A549 (cell line): ENCODE measurements around the gene PRAMEF18.

Experiments
- CTCF ChIP-seq: fragments of >200 bp; sonication (Bioruptor Twin); formaldehyde crosslinking; IDR thresholded peaks from 3 replicates; pipeline ENCODE4 v1.5.1; 2016
- ESRRA ChIP-seq: fragments of 150-350 bp; IDR thresholded peaks from 2 replicates; pipeline ENCODE4 v1.6.1; 2014; ENCODE audit warnings: mild to moderate bottlenecking, low read length, borderline replicate concordance
- NFE2L2 ChIP-seq: fragments of 150-350 bp; conservative IDR thresholded peaks from 2 replicates; pipeline ENCODE4 v1.6.1; 2014; ENCODE audit warnings: low read length
- NR3C1 ChIP-seq: fragments of >200 bp; sonication (Bioruptor Twin); formaldehyde crosslinking; IDR thresholded peaks from 3 replicates; pipeline ENCODE4 v1.6.1; 2017
- RAD21 ChIP-seq, 2 experiments: fragments of >200 bp in 1 of 2; sonication (Bioruptor Twin) in 1 of 2; formaldehyde crosslinking in 1 of 2; IDR thresholded peaks in 1 of 2; conservative IDR thresholded peaks in 1 of 2; 2 replicates in 1 of 2; 3 replicates in 1 of 2; pipeline ENCODE4 v1.6.1; 2012 to 2018; ENCODE audit warnings: inconsistent platforms in 1 of 2
- USF2 ChIP-seq: fragments of 450-650 bp; IDR thresholded peaks from 2 replicates; pipeline ENCODE4 v1.6.1; 2014; ENCODE audit warnings: antibody characterized with exemption

- TF ChIP-seq USF2 (no peak), CTCF (peak; percentile 49), ESRRA (no peak), NFE2L2 (no peak), RAD21 (conservative IDR thresholded peaks at IDR 0.05 in 1 of 2, IDR thresholded peaks at IDR 0.05 in 1 of 2) (0 out of 5 replicates have a peak, but pooled peaks of 1 of the 2 experiments have one; percentile 3), NR3C1 (no peak)
Measured at GRCh38 chr1:13228343-13228781, 2.4 kb upstream of the PRAMEF18 start.
